GM20431 (cell line): Measurements from ENCODE around the gene EFCAB13.

Experiments
- in situ Hi-C: fragments of 300-500 bp; cut with MseI, MboI; formaldehyde crosslinking; loops from one replicate; pipeline ENCODE4 v1.15.0; 2020; ENCODE audit warnings: low sequenced_read_pairs; ENCODE audit not compliant: unreplicated experiment

Gene EFCAB13

GRCh38 chr17:47323382-47324223 lies at the start of gene EFCAB13:
TSS of gene EFCAB13 (plus strand) at chr17:47323955. CDS start at chr17:47328354, 4,399 bp downstream.
- in situ Hi-C loops = no loop called here

DNA sequence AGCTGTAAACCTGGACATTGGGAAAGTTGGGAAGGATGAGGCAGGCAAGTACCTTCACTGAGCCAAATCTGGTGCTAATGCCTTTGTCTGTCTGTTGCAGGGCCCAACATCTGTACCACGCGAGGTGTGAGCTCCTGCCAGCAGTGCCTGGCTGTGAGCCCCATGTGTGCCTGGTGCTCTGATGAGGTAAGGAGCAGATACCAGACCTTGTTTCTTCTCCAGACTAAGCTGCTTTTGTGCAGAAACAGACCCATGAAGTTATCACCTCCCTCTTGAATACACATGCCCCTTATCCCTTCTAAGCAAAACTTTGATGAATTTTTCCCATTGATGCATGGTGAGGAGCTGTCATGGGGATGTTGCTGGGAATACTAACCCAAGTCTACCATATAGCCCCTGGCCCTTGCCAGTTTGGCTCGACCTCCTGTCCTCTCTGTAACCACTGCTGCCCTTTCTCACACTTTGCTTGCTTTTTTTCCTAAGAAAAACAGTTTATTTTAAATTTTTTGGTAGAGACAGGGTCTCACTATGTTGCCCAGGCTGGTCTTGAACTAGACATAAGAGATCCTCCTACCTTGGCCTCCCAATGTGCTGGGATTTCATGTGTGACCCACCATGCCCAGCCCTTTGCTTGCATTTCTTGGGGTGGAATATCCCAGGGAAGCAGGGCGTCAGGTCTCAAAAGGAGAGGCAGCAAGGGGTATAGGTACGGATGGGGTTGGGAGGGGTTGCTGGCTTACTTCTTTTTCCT lies 49.3 kb upstream of the EFCAB13 start:
- in situ Hi-C loops = no loop called here

DNA sequence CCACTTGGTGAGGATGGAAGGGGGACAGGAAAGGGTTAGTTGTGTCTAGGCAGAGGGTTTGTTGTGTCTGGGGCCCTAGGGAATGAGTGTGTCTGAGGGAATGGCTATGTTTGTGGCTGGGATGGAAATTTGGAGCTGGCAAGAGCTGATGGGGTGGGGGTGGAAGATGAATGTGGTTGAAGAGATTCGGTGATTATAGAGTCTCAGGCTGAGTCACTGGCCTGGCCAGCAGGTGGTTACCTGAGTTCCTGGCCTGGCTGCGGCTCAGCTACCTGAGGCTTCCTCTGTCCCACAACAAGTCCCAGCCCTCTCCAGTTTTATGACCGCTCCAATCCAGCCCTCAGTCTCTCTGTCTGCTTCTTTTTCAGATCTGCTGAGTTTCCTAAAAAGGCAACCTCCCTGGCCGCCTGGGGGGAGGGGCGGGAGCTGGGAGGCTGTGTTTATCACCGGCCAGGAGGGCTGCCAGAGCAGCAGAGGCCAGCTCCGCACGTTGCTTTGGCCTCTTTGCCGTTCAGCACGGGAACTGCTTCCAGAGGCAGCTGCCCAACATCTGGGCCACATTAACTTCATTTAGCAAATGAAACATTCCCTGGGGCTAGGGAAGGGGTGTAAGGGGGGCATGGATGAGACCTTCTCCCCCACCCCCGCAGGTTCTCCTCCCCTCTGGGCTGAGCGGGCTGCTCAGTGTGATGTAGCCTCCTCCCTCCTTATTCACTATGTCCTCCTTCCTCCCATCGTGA lies 48.3 kb upstream of the EFCAB13 start:
- in situ Hi-C loops = no loop called here

GRCh38 chr17:47276444-47276843 lies 47.3 kb upstream of the EFCAB13 start:
- in situ Hi-C loops = no loop called here

- in situ Hi-C loops = no loop called here
Measured at GRCh38 chr17:47276868-47277267, 46.9 kb upstream of the EFCAB13 start.

DNA sequence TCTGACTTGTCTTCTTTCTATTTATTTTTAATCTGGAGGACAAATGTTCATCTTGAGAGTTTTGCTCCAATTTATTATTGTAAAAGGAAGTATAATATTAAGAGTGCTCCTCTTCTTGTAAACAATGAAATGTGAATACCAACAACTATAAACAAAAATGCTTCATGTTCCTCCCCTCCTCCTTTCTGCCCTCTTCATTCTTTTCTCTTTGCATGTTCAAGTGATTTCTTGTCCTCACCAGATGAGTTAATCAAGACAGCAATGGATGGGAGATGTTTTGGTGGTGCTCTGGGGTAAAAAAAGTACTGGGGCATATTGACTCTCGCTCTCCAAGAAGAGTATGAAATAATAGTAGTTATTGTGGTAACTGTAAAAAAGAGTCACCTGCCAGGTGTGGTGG lies 45.8 kb upstream of the EFCAB13 start:
- in situ Hi-C loops = no loop called here

GRCh38 chr17:47278561-47278960 lies 45.2 kb upstream of the EFCAB13 start:
- in situ Hi-C loops = no loop called here

GRCh38 chr17:47279062-47279801 lies 44.5 kb upstream of the EFCAB13 start:
- in situ Hi-C loops = no loop called here

GRCh38 chr17:47280072-47280811 lies 43.5 kb upstream of the EFCAB13 start:
- in situ Hi-C loops = no loop called here

DNA sequence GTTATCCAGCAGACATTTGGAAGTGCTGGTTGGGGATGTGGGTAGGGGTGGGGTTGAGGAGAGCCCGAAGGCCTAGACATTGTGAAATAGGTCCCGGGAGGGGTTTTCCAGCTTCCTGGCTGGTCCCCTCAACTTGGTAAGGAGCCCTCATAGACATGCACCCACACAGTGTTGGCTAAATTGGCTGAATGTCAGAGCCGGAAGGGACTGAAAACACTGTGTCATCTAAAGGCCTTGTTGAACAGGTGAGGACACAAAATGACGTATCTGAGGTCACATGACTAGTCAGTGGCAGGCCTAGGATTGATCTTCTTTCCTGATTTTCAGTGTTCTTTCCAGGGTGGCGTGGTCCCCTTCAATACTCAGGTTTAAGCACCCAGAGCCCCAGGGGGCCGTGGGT lies 42.5 kb upstream of the EFCAB13 start:
- in situ Hi-C loops = no loop called here

DNA sequence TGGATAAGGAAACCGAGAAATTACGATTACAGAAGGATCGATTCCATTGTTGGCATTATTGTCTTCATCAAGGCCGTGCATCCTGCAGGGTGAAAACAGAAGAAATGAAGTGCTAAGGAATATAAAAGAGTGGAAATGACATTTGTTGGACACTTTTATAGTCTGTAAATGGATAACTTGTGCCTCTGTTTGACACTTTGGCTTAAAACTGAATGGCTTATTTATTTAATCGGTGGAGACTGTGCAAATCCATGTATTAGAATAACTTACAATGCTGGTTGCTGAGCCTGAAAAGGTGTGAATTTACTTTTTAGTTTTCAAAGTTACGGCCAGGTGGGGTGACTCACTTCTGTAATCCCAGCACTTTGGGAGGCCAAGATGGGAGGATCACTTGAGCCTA lies 38.8 kb upstream of the EFCAB13 start:
- in situ Hi-C loops = no loop called here

DNA sequence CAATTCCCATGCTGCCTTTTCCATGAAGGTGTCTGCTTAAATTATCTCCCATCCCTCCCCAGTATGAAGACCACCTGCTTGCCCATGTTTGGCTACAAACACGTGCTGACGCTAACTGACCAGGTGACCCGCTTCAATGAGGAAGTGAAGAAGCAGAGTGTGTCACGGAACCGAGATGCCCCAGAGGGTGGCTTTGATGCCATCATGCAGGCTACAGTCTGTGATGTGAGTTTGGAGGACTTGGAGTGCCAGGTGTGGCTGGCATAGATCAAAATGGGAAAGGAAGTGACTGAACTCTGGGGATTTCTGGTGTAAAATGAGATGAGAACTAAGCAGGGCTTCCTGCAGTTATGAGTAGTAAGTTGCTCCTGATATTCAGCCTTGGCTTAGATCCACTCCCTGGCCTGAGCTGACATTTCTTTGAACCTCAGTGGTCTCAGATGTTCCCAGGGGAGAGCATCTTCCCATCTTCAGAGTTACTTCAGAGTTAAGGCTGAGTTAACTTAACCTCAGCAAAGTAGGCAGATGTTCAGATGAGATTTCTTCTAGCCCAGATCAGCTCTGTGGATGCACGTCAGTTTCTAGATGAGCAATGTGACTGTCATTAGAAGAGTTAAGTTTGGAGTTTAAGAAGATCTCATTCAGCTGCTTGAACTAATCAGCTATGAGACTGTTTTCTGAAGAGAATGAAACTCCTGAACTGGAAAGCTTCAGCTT lies 37.4 kb upstream of the EFCAB13 start:
- in situ Hi-C loops = no loop called here

DNA sequence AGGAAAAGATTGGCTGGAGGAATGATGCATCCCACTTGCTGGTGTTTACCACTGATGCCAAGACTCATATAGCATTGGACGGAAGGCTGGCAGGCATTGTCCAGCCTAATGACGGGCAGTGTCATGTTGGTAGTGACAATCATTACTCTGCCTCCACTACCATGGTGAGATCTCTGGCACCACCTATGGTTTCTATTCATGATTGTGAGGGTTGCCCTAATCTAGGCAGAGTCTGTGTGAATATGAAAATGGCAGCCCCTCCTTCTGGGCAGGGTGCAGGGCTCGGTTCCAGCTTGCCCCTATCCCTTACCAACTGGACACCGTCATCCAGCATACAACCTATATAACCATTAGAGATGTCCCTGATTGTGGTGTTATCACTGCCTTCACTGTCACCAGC lies 36.7 kb upstream of the EFCAB13 start:
- in situ Hi-C loops = no loop called here

- in situ Hi-C loops = no loop called here
Measured at GRCh38 chr17:47287639-47288038, 36.1 kb upstream of the EFCAB13 start.

GRCh38 chr17:47288531-47289116 lies 35.1 kb upstream of the EFCAB13 start:
- in situ Hi-C loops = no loop called here

GRCh38 chr17:47289302-47289701 lies 34.5 kb upstream of the EFCAB13 start:
- in situ Hi-C loops = no loop called here

GRCh38 chr17:47290870-47291241 lies 32.9 kb upstream of the EFCAB13 start:
- in situ Hi-C loops = no loop called here

DNA sequence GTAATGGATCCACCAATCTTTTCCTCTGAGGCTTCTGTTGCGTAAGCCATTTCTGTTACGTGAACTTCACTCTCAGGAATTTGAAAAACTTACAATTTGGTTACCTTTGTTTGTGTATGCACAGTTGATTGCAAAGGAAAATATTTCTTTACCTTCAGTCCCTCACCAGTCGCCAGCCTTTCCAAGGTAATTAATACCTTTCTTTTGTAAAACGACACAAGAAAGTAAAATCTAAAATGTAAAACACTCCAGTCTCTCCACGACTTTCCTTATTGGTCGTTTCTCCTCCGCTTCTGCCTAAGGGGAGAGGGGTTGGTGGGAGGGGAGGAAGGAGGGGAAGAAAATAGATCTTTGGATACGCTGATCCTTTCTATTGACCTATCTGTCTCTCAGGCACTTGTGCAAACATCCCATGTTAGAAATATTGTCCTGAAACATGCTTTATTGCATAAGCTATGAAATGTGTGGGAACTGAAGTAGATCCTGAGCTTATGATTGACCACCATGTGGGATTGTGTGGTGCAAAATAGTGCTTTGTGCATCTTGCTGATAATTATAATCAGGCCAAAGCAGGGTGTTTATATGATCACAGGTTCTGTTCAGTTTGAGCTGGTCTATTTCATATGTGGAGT lies 32.4 kb upstream of the EFCAB13 start:
- in situ Hi-C loops = no loop called here
